Thoracic aorta (tissue), 2 donors: Measurements from ENCODE around the gene BICD1. TPM values are rescaled to one million over a fixed set of nuclear protein-coding genes. Genes with fewer than 3 reads are reported as not detected.

ENCODE experiments used
- ATAC-seq: fragments of 150-250 bp; one replicate; pipeline ENCODE4 v1.8.0; 2017; ENCODE audit warnings: low read depth; ENCODE audit not compliant: insufficient number of reproducible peaks, low FRiP score
- DNase-seq: peaks from one replicate; pipeline ENCODE4 v3.0.0-alpha.2; 2020; ENCODE audit warnings: low spot score
- H3K27ac ChIP-seq, 2 donors: fragments of 200-600 bp; sonication (generic); 1 replicate in 1 of 2; 2 replicates in 1 of 2; pipeline ENCODE4 v1.5.1; 2016; ENCODE audit warnings: mild to moderate bottlenecking in 2 of 2, moderate library complexity in 2 of 2
- H3K27me3 ChIP-seq: fragments of 200-600 bp; sonication (generic); replicated peaks from 2 replicates; pipeline ENCODE4 v1.6.0; 2016; ENCODE audit warnings: mild to moderate bottlenecking; ENCODE audit not compliant: insufficient read depth
- H3K36me3 ChIP-seq: fragments of 200-600 bp; sonication (generic); one replicate; pipeline ENCODE4 v1.5.1; 2016
- H3K4me1 ChIP-seq, 2 donors: fragments of 200-600 bp; sonication (generic); 1 replicate in 1 of 2; 2 replicates in 1 of 2; pipeline versions ENCODE4 v1.5.1 to v1.6.0; 2016; ENCODE audit warnings: low read depth in 2 of 2, mild to moderate bottlenecking in 1 of 2; ENCODE audit not compliant: control insufficient read depth in 1 of 2
- H3K4me3 ChIP-seq: fragments of 200-600 bp; sonication (generic); 2 replicates; pipeline ENCODE4 v1.5.1; 2016; ENCODE audit warnings: mild to moderate bottlenecking
- H3K9me3 ChIP-seq: fragments of 200-600 bp; sonication (generic); 2 replicates; pipeline ENCODE4 v1.5.1; 2016
- CTCF ChIP-seq: fragments of 200-600 bp; sonication (generic); IDR thresholded peaks from one replicate; pipeline ENCODE4 v1.5.1; 2019; ENCODE audit warnings: antibody characterized with exemption
- total RNA-seq, 2 donors: library from RNA; depleted of rRNA; stranded (reverse); fragments of >200 nt; gene quantifications; one replicate each; pipeline versions ENCODE4 v1.1.0 to v1.2.3, GENCODE V29; 2016

The BICD1 gene
- total RNA-seq, 2 donors from 2014 or later: 18.7 to 44.7 TPM

DNA sequence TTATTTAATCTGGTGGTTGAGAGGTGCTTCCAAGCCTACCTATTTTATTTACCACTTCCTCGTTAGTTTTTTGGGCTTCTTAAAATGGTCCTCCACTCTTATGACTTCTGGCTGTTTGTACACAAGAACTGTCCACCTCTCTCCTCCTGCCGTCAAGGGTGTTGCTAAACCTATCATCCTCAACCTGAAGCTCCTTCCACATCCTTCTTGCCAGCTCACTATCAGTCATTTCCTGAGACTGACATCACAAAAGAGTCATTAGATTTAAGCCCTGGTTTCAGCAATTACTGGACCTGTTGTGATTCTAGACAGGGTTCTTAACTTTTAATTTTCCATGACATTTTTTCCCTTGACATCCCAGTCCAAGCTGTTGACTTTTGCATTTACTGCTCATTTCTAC lies 91.9 kb downstream of the BICD1 start:
- no peak overlapping the region for H3K27ac ChIP-seq
- H3K4me3 ChIP-seq: no peak overlapping the region
- DNase-seq (no peak), ATAC-seq (no peak)
- no peaks in the 10 kb centered on the region for H3K36me3 ChIP-seq
- no peaks in the 10 kb centered on the region for H3K9me3 ChIP-seq
- TF ChIP-seq CTCF: no peak
- H3K4me1 ChIP-seq: no peaks in the 10 kb centered on the region
- no peaks in the 10 kb centered on the region for H3K27me3 ChIP-seq

GRCh38 chr12:32201096-32201495 lies 94.4 kb downstream of the BICD1 start:
- no peaks in the 10 kb centered on the region for H3K9me3 ChIP-seq
- no peaks in the 10 kb centered on the region for H3K4me1 ChIP-seq
- H3K4me3 ChIP-seq: no peak overlapping the region
- ATAC-seq: no peak
- H3K27me3 ChIP-seq: no peaks in the 10 kb centered on the region
- no peaks in the 10 kb centered on the region for H3K36me3 ChIP-seq
- no peak overlapping the region for H3K27ac ChIP-seq
- no peak for TF ChIP-seq CTCF
- no peak for DNase-seq

DNA sequence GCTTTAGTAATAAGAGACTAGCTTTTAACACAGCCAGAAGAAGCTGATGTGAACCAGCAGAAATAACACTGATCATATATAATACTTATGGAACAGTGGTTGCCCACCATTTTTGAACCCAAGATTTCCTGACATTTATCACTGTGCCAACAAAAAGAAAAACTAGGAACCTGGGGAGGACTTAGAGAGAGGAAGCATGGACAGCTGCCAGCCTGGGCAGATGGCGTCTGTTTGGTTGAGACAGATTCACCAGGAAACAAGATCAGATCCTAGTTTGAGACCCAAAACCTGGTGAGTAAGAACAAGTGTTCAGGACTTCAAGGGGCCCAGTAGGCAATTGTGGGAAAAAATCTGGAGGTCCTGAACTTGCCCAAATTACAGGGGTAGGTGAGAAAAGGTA lies 95.3 kb downstream of the BICD1 start:
- Histone ChIP-seq H3K27ac (no peak overlapping the region), H3K4me3 (no peak overlapping the region), H3K9me3 (no peaks in the 10 kb centered on the region), H3K4me1 (no peaks in the 10 kb centered on the region), H3K27me3 (no peaks in the 10 kb centered on the region), H3K36me3 (no peaks in the 10 kb centered on the region)
- DNase-seq (no peak), ATAC-seq (no peak)
- TF ChIP-seq CTCF: no peak

DNA sequence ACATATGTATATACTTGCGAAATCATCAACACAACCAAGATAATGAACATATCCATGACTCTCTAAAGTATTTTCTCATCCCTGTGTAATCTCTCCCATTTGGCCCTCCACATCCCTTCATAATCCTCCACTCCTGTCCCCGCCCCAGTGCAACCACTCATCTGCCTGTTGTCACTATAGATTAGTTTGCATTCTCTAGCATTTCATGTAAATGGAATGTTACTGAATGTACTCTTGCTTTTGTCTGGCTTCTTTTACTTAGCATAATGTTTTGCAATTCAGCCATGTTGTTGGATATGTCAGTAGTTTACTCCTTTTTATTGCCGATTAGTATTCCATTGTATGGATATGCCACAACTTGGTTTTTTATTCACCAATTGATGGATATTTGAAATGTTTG lies 99.1 kb downstream of the BICD1 start:
- Histone ChIP-seq H3K27me3 (no peaks in the 10 kb centered on the region), H3K27ac (no peak overlapping the region), H3K36me3 (no peaks in the 10 kb centered on the region), H3K4me1 (no peaks in the 10 kb centered on the region), H3K9me3 (no peaks in the 10 kb centered on the region), H3K4me3 (no peak overlapping the region)
- no peak for DNase-seq
- no peak for TF ChIP-seq CTCF
- ATAC-seq: no peak

DNA sequence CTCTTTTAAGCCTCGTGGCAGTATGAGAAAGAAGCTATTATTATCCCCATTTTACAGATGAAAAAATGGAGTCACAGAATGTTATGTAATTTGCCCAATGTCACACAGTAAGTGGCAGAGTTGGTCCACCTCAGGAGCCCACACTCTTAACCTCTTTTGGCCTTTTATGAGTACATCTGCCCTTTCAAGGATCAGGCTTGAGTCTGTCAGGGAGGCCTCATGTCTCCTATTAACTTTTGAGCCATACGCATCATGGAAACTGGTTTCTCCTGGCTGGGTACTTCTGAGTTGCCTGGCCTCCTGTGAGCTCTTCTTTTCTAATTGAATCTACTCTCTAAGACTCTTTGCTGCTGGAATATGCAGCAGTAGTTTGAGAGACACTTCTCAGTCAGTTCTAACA lies 101.7 kb downstream of the BICD1 start:
- no peak overlapping the region for H3K27ac ChIP-seq
- peak; percentile 20 for ATAC-seq
- DNase-seq: no peak
- no peaks in the 10 kb centered on the region for H3K27me3 ChIP-seq
- H3K36me3 ChIP-seq: no peaks in the 10 kb centered on the region
- H3K9me3 ChIP-seq: no peaks in the 10 kb centered on the region
- TF ChIP-seq CTCF: no peak
- H3K4me1 ChIP-seq: peaks cover 4 to 9% of the 10 kb centered on the region in 2 donors
- H3K4me3 ChIP-seq: no peak overlapping the region
